NB4 (cell line): Measurements from ENCODE around the gene COL4A2.

Experiments
- CTCF ChIP-seq: IDR thresholded peaks from one replicate; pipeline ENCODE4 v1.5.1; 2012; ENCODE audit warnings: low read depth, low read length
- POLR2A ChIP-seq: IDR thresholded peaks from 2 replicates; pipeline ENCODE4 v1.6.1; 2011; ENCODE audit warnings: mild to moderate bottlenecking; ENCODE audit not compliant: insufficient read length; ENCODE audit errors: extremely low read depth

GRCh38 chr13:110333837-110334236 lies 26.8 kb downstream of the COL4A2 start:
- TF ChIP-seq CTCF (no peak), POLR2A (no peak)
